KG1 (cell line): Measurements from ENCODE around the gene PIWIL4.
A peak's percentile ranks its signal among the peaks of the same experiment; 100 is the strongest.
"Not testable (repeated sequence)": the region's sequence is repeated elsewhere in the genome, so short reads cannot be mapped to it uniquely, and the experiment has no call there.

Source experiments
- DNase-seq: peaks from one replicate; lab custom pipeline; 2025; lab: John Stamatoyannopoulos, UW

Gene PIWIL4

GRCh38 chr11:94549146-94549545 lies 18.0 kb upstream of the PIWIL4 start:
- no peak for DNase-seq

DNA sequence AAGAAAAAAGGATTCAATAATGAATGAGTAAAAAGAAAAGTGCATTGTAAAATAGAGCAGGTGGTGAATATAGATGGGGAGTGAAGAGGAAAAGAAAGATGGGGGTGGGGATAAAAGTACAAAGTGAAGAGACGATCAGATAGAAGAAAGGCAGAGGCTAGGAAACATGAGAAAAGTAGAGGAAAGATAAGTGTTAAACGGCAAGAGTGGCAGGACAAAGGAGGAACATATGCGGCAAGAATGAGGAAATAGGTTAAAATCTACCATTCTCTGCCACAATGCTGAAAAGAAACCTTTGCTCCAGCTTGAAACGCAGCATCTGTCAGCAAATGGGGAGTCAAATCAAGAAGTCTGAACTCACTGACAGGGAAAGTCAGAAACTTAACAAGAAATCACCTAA lies 16.7 kb upstream of the PIWIL4 start:
- peak; percentile 21 for DNase-seq

DNA sequence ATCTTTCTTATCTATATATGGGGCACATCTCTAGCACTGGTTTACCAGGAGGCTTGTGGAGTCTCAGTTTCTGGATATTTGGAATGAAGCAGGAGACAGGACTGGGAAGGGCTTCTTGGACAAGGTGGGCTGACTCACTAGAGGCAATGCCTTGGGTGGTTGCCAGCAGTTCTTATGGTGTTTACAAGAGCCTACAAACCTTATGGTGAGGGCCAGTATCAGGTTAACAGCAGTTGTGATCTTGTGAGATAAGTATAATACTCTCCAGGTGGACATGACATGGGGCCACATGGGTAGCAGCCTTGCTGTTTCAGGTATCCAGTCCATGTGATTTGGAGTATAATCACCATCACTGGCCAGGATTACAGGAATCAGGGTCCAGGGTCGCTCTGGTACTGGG lies 13.2 kb upstream of the PIWIL4 start:
- no peak for DNase-seq

DNA sequence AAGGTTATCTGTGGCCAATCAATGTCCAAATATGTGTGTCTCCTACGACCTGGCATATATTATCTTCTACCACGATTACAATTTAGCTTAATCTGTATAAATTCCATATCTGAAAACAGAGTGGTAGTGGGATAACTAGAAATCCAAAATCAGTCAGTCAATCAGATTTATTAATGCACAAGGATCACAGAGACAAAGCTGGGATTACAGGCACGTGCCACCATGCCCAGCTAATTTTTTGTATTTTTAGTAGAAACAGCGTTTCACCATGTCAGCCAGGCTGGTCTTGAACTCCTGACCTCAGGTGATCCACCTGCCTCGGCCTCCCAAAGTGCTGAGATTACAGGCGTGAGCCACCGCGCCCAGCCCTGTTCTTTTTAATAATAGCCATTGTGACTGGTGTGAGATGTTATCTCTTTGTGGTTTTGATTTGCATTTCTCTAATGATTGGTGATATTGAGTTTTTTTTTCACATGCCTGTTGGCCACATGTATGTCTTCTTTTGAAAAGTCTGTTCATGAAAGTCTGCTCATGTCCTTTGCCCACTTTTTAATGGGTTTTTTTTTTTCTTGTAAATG lies 11.3 kb upstream of the PIWIL4 start:
- not testable (repeated sequence) for DNase-seq

DNA sequence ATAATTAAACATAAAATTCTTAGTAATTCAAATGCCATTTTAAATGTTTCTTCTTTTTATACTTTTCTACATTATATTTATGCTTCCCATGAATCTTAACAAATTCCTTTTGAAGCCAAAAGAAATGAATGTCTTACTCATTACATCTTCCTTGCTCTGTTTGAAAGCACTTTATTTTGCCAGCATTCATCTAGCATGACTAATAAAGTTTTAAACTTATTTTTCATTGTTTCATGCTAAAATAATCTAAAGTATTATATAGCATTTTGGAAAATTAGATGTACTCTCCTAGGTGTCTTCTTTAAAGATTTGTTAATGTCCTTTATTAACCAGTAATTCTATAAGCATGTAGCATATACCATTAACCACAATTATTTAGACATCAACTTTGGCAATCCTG lies 9.7 kb upstream of the PIWIL4 start:
- DNase-seq, result no peak

- no peak for DNase-seq
Measured at GRCh38 chr11:94557992-94558391, 9.2 kb upstream of the PIWIL4 start.

DNA sequence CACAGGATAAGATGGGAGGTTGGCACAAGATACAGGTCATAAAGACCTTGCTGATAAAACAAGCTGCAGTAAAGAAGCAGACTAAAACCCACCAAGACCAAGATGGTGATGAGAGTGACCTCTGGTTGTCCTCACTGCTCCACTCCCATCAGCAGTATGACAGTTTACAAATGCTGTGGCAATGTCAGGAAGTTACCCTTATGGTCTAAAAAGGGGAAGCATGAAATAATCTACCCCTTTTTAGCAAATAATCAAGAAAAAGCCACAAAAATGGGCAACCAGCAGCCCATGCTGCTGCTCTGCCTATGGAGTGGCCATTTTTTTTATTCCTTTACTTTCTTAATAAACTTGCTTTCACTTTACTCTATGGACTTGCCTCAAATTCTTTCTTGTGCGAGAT lies 8.7 kb upstream of the PIWIL4 start:
- peak; percentile 53 for DNase-seq

GRCh38 chr11:94558932-94559331 lies 8.2 kb upstream of the PIWIL4 start:
- no peak for DNase-seq

GRCh38 chr11:94559361-94559760 lies 7.8 kb upstream of the PIWIL4 start:
- DNase-seq, result no peak

- no peak for DNase-seq
Measured at GRCh38 chr11:94560834-94561233, 6.3 kb upstream of the PIWIL4 start.

GRCh38 chr11:94563176-94563847 lies 3.9 kb upstream of the PIWIL4 start:
- DNase-seq, result no peak

GRCh38 chr11:94563848-94564467 lies 3.2 kb upstream of the PIWIL4 start:
- no peak for DNase-seq

- DNase-seq, result no peak
Measured at GRCh38 chr11:94568200-94568599, 1.0 kb downstream of the PIWIL4 start.

DNA sequence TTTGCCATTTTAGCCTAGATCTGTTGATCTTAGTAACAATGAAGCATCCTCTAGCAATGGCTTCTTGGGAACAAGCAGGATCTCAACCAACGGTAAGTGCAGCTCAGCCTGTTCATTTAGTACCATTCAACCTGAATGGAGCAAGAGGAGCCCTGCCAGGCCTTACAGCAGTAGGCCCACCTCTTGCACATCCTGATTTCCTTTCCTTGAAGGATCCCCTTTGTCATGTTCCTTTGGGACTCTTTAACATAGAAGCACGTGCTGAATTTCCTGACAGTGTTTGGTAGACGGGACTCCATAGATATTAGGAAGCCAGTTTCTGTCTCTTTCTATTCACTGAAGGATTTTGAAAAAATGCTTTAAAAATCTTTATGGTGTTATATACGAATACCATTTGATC lies 1.5 kb downstream of the PIWIL4 start:
- DNase-seq, result no peak

- DNase-seq, result not testable (repeated sequence)
Measured at GRCh38 chr11:94572975-94573374, 5.8 kb downstream of the PIWIL4 start.

DNA sequence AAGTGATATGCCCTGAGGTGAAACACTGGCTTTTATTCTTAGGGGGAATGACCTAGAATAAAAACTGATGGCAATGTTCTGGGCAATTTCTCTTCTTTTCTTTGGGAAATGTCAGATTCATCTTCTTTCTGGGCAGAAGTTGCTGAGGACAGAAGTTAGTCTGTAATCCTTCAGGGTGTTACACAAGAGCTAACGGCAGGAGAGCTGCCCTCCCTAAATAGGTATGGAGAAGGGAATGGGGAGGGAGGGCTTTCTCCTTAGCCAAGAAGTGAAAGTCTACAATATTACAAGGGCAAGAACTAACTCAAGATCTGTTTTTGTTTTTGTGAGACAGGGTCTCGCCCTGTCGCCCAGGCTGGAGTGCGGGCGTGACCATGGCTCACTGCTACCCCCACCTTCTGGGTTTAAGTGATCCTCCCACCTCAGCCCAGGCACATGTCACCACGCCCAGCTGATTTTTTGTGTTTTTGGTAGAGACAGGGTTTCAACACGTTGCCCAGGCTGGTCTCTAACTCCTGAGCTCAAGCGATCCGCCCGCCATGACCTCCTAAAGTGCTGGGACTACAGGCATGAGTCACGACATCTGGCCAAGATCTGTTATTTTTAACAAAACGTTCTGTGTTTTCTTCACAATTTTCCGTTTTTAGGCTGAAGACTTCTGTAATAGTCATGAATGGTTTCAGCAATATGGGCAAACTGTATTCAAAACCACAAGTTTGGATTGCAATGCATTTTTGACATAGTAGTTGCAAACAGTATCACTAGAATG lies 7.2 kb downstream of the PIWIL4 start:
- DNase-seq, result no peak

GRCh38 chr11:94576306-94576705 lies 9.1 kb downstream of the PIWIL4 start:
- no peak for DNase-seq

DNA sequence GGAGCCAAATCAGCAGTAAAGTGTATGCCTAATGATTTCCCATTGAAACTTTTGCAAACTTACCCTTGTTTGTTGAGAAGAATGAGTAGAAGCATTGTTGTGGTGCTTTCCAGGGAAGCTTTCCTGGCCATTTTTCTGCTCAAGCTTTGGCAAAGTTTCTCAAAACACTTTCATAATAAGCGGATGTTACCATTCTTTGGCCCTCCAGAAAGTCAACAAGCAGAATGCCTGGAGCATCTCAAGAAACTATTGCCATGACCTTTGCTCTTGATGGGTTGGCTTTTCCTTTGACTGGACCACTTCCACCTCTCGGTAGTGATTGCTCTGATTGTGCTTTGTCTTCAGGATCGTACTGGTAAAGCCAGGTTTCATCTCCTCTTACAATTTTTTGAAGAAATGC lies 10.7 kb downstream of the PIWIL4 start:
- no peak for DNase-seq

DNA sequence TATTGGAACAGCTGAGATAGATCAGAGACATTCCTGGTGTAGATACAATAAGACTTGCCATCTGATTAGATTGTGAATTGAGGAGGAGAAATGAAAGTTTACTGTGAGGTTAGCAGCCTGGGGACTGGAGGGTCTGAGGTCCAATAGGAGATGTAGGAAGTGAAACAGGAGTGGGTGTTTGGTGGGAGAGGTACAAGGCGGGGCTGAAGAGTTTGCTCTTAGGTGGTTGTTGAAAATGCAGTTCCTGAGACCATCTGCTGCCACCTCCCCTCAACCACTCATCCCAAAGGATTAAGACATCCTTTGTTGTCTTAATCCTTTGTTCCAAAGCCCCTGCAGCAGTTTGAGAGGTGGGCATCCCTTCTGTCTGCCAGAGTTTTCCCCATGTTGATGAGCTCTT lies 14.8 kb downstream of the PIWIL4 start:
- DNase-seq, result no peak

GRCh38 chr11:94583213-94583865 lies 16.2 kb downstream of the PIWIL4 start:
- no peak for DNase-seq

DNA sequence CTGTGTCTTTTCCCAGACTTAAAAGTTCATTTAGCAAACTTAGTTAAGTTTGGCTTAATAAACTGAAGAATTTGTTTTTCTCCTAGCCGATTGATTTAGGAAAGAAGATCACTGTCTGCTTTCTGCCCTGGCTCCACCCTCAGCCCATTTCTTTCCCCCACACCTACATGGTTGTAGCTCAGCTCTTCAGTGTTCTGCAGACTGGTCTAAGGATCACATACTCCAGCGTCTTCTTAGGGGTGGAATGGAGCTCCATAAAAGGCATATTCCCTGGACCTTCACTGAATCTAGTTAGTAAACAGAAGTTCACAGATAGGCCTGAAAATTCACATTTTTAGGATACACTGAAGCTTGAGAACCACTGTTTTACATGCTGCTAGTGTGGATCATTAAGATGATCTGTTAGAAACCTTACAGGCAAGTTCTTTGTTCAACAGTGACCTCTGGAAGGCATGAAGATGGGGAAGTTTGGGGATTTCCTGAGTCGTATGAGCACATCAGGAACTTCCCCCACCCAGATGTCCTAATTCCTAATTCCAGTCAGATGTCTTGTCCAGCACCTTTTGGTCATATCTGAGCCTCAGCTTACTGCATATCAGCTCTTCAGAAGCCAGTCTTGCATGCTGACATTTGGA lies 16.8 kb downstream of the PIWIL4 start:
- DNase-seq, result no peak

- no peak for DNase-seq
Measured at GRCh38 chr11:94584978-94585377, 17.8 kb downstream of the PIWIL4 start.
